8988T (cell line): ENCODE data around the gene TMEM240.
"Not testable (repeated sequence)": the region's sequence is repeated elsewhere in the genome, so short reads cannot be mapped to it uniquely, and the experiment has no call there.

Source experiments
- DNase-seq: peaks from one replicate; pipeline ENCODE4 v3.0.0; 2011

TMEM240 gene

GRCh38 chr1:1490633-1491230 is 49.7 kb downstream of the TMEM240 start:
- DNase-seq: no peak

- DNase-seq: no peak
These were observed 50.6 kb downstream of the TMEM240 start for GRCh38 chr1:1489861-1490260.

- DNase-seq: no peak
These were observed 51.2 kb downstream of the TMEM240 start for GRCh38 chr1:1489231-1489630.

DNA sequence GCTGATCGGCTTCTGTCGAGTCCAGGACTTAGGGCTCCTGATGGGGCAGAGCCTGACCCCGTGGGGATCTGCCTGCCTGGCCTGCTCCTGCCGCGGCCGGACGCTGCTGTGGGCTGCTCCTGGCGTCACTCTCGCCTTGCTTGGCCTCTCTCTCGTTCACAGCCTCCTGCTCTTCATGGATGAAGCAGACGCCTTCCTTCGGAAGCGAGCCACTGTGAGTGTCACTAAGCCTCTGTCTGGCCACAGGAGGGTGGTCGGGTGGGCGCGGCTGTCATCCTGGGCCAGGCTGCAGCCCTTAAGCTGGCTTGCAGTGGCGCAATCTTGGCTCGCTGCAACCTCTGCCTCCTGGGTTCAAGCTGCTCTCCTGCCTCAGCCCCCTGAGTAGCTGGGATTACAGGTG is 52.7 kb downstream of the TMEM240 start:
- DNase-seq: no peak

GRCh38 chr1:1485755-1486317 is 54.6 kb downstream of the TMEM240 start:
- not testable (repeated sequence) for DNase-seq

DNA sequence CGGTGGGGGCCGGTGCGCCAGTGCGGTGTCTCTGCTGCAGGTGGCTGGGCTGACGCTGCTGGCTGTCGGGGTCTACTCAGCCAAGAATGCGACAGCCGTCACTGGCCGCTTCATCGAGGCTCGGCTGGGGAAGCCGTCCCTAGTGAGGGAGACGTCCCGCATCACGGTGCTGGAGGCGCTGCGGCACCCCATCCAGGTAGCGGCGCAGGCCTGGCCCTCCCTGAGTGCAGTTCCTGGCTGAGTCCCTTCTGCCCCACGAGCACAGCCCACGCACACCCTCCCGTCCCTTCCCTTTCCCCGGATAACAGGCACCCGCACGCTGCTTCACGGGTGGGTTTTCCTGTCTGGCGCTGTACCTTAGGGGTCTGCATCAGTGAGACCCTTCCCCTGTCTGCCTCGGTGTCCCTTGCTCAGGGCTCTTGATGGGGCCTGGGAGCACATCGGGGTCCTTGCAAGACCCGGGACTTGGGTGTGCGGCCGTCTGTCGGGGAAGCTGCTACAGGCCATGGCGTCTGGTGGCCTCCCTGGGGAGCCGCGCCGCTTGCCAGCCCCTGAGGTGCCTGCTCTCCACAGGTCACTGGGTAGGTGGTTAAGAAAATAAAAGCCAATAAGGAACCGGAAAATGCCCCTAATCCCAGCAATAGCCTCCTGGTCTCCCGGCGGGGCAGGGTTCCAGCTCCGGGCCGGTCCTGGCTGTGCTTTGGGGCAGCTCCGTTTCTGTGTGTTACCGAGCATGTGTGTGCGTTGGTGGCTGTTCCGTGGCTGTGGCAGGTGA is 55.3 kb downstream of the TMEM240 start:
- not testable (repeated sequence) for DNase-seq
